ENCODE data around the gene LY6G6C. TPM values are rescaled to one million over a fixed set of nuclear protein-coding genes. Genes with fewer than 3 reads are reported as not detected.

Gene LY6G6C
- total RNA-seq, 2 experiments from 2014 or later, result not detected

GRCh38 chr6:31727717-31728671 is 6.4 kb upstream of the LY6G6C start:
- DNase-seq, result no peak
- peak overlapping the region; percentile 39 for H3K4me3 Mint-ChIP-seq
- peaks cover 27% of the 10 kb centered on the region for H3K36me3 Mint-ChIP-seq
- no peaks in the 10 kb centered on the region for H3K9me3 Mint-ChIP-seq (ENCODE audit: low read depth)
- peak overlapping the region; percentile 58 for H3K27ac Mint-ChIP-seq
- no peak for ATAC-seq
- peaks cover 60% of the 10 kb centered on the region for H3K4me1 Mint-ChIP-seq
- CTCF ChIA-PET, result interaction anchor here (0.6 to 4.9 kb wide), 10 partner anchors 10 to 90 kb away, joined by 3 to 60 read pairs (median 3); partner anchors contain the start of genes CLIC1 and MSH5
- H3K27me3 Mint-ChIP-seq, result no peaks in the 10 kb centered on the region

DNA sequence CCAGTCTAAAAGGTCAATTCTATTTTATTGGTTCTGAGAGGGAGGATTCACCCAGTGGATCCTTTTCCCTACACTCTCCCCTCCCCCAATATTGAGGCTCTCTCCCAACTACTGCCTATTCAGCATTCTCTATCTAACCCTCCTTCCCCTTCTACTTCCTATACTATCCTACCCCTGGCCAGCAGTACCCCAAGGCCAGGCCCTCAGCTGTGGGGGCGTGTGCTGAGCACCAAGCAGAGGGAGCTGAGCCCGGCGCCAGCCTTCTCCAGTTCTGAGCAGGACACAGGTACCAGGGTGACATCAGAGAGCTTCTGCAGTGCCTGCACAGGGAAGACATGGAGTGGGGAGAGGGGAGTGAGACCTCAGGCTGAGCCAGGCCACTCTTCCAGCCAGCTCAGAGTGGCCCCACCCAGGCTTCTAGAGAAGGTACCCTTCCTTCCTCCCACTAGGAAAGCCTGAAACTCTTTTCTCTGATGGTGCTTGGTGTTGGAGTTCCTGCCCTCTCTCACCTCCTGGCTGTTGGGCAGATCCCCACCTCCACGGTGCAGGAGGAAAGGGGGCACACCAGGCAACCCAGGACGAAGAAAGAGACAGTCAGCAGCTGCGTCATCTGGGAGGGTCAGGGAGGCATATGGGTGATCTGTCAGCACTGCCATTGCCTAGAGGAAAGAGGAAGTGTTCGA is 5.6 kb upstream of the LY6G6C start:
- CTCF ChIA-PET, result interaction anchor here (0.7 to 4.9 kb wide), 6 partner anchors 9 to 86 kb away, joined by 3 to 60 read pairs (median 3); partner anchors contain the start of genes CLIC1 and MSH5
- Mint-ChIP-seq H3K27ac (peak overlapping the region; percentile 58), H3K9me3 (ENCODE audit: low read depth) (no peaks in the 10 kb centered on the region), H3K4me3 (no peak overlapping the region), H3K27me3 (no peaks in the 10 kb centered on the region), H3K36me3 (peaks cover 22% of the 10 kb centered on the region), H3K4me1 (peaks cover 60% of the 10 kb centered on the region)
- DNase-seq (no peak), ATAC-seq (no peak)

GRCh38 chr6:31725502-31726350 is 4.2 kb upstream of the LY6G6C start:
- Mint-ChIP-seq H3K4me1 (peaks cover 51% of the 10 kb centered on the region), H3K27ac (peak overlapping the region; percentile 1), H3K27me3 (no peaks in the 10 kb centered on the region), H3K4me3 (no peak overlapping the region), H3K9me3 (ENCODE audit: low read depth) (no peaks in the 10 kb centered on the region), H3K36me3 (peaks cover 13% of the 10 kb centered on the region)
- CTCF ChIA-PET, result interaction anchor here (0.6 to 4.9 kb wide), 4 partner anchors 12 to 44 kb away, joined by 3 to 60 read pairs (median 4); partner anchors contain the start of genes CLIC1 and MSH5
- DNase-seq (no peak), ATAC-seq (no peak)

GRCh38 chr6:31723980-31724691 is 2.6 kb upstream of the LY6G6C start:
- peaks cover 40% of the 10 kb centered on the region for H3K4me1 Mint-ChIP-seq
- no peak for DNase-seq
- H3K27me3 Mint-ChIP-seq, result peaks cover 3% of the 10 kb centered on the region
- peaks cover 7% of the 10 kb centered on the region for H3K36me3 Mint-ChIP-seq
- no peak overlapping the region for H3K27ac Mint-ChIP-seq
- H3K4me3 Mint-ChIP-seq, result no peak overlapping the region
- H3K9me3 Mint-ChIP-seq (ENCODE audit: low read depth), result no peaks in the 10 kb centered on the region
- no peak for ATAC-seq
- CTCF ChIA-PET, result interaction anchor here (0.5 to 2.3 kb wide), 10 partner anchors 9 to 75 kb away, joined by 3 to 7 read pairs (median 4); partner anchors contain the start of gene LY6G6D

DNA sequence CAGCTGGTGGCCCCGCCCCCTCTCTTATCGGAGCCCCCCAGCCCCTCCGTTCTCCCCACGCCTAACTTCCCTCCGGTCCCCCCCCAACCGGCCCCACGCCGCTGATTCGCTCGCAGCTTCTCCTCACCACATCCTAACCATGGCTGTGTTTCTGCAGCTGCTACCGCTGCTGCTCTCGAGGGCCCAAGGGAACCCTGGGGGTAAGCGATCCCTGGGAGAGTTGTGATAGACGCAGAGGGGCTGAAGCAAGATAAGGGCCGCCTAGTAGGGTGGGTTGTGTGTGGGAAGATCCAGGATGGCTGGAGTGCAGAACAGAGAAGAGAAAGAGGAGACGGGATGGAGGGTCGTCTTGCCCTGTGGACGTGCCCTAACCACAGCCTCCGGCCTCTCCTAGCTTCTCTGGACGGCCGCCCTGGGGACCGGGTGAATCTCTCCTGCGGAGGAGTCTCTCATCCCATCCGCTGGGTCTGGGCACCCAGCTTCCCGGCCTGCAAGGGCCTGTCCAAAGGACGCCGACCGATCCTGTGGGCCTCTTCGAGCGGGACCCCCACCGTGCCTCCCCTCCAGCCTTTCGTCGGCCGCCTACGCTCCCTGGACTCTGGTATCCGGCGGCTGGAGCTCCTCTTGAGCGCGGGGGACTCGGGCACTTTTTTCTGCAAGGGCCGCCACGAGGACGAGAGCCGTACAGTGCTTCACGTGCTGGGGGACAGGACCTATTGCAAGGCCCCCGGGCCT is 1.9 kb upstream of the LY6G6C start, which contains the start of gene MPIG6B:
TSS of gene MPIG6B (plus strand) at position 129 of the 735 bp plus-strand sequence. CDS start at position 140, 11 bp downstream.
- CTCF ChIA-PET, result interaction anchor here (0.5 to 2.3 kb wide), 10 partner anchors 9 to 107 kb away, joined by 3 to 8 read pairs (median 4); partner anchors contain the start of gene LY6G6D
- no peak within 1 kb of the TSS for H3K4me3 Mint-ChIP-seq
- ATAC-seq, result peak; percentile 28

DNA sequence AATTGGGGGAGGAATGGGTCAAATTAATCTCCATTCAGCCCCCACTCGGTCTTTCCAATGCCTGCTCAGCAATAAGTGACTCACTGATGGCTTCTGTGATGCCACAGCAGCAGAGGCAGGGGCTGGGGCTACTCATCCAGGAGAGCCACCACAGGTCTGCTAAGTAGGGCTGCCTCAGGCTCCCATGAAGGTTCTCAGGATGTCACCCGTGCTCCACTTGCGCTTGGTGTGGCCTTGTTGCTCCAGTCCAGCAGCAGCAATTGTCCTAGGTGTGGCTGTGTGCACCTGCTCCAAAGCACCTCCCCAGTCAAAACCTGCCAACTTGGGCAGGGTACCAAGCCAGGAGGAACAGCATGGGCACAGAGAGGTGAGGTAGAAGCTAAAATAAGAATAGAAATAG is 627 bp upstream of the LY6G6C start:
- DNase-seq, result no peak
- no peaks in the 10 kb centered on the region for H3K9me3 Mint-ChIP-seq (ENCODE audit: low read depth)
- ATAC-seq, result no peak
- no peak overlapping the region for H3K27ac Mint-ChIP-seq
- peaks cover 29% of the 10 kb centered on the region for H3K4me1 Mint-ChIP-seq
- CTCF ChIA-PET, result interaction anchor here (2.2 to 2.3 kb wide), 3 partner anchors 16 to 69 kb away, joined by 6 to 8 read pairs (median 7); no protein-coding TSS in a partner anchor
- H3K27me3 Mint-ChIP-seq, result peaks cover 3% of the 10 kb centered on the region
- no peak overlapping the region for H3K4me3 Mint-ChIP-seq
- peaks cover 5% of the 10 kb centered on the region for H3K36me3 Mint-ChIP-seq

More for the DNA sequence above, 1.9 kb upstream of the LY6G6C start, which contains the start of gene MPIG6B:
- Mint-ChIP-seq H3K27me3 (peaks cover 3% of the 10 kb centered on the region), H3K9me3 (ENCODE audit: low read depth) (no peaks in the 10 kb centered on the region), H3K27ac (peak within 1 kb of the TSS; percentile 39), H3K36me3 (peaks cover 7% of the 10 kb centered on the region), H3K4me1 (peaks cover 37% of the 10 kb centered on the region)
- peak; percentile 44 for DNase-seq

- Mint-ChIP-seq H3K9me3 (ENCODE audit: low read depth) (no peaks in the 10 kb centered on the region), H3K4me3 (no peak overlapping the region), H3K27me3 (peaks cover 3% of the 10 kb centered on the region), H3K4me1 (peaks cover 13% of the 10 kb centered on the region), H3K27ac (no peak overlapping the region), H3K36me3 (no peaks in the 10 kb centered on the region)
- DNase-seq, result no peak
- CTCF ChIA-PET, result interaction anchor here (0.9 kb wide), 1 partner anchor 71 kb away, joined by 3 read pairs; no protein-coding TSS in a partner anchor
- ATAC-seq, result no peak
Observed at GRCh38 chr6:31720196-31720770, 1.3 kb downstream of the LY6G6C start.

DNA sequence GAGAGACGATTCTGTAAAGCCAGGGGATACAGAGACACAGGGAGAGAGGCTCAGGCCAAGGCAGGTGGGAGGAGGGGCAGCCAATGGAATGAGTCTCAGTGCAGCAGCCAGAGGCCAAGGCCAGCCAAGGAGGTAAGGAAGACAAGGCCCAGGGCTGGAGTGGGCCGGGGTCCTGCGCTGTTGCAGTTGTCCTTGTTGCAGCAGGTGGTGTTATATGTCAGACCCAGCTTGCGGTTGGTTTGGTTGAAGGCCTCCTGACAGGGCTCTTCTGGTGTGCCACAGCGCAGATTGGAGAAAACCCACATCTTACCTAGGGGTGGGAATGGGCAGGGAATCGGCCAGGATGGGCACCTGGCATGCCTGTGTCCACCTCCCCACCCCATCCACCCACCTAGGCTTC is 2.5 kb downstream of the LY6G6C start:
- no peak for ATAC-seq
- Mint-ChIP-seq H3K9me3 (ENCODE audit: low read depth) (no peaks in the 10 kb centered on the region), H3K4me1 (peaks cover 9% of the 10 kb centered on the region), H3K27me3 (peaks cover 7% of the 10 kb centered on the region), H3K4me3 (no peak overlapping the region), H3K27ac (no peak overlapping the region), H3K36me3 (no peaks in the 10 kb centered on the region)
- DNase-seq, result no peak
- CTCF ChIA-PET, result interaction anchor here (1.0 to 1.5 kb wide), 2 partner anchors 8 to 51 kb away, joined by 3 read pairs; no protein-coding TSS in a partner anchor

- no peak overlapping the region for H3K27ac Mint-ChIP-seq
- H3K4me1 Mint-ChIP-seq, result peaks cover 5% of the 10 kb centered on the region
- no peak overlapping the region for H3K4me3 Mint-ChIP-seq
- CTCF ChIA-PET, result interaction anchor here (1.5 kb wide), 1 partner anchor 9 kb away, joined by 3 read pairs; no protein-coding TSS in a partner anchor
- ATAC-seq (no peak), DNase-seq (no peak)
- no peaks in the 10 kb centered on the region for H3K9me3 Mint-ChIP-seq (ENCODE audit: low read depth)
- H3K36me3 Mint-ChIP-seq, result no peaks in the 10 kb centered on the region
- H3K27me3 Mint-ChIP-seq, result peaks cover 8% of the 10 kb centered on the region
Observed at GRCh38 chr6:31718265-31718664, 3.3 kb downstream of the LY6G6C start.

DNA sequence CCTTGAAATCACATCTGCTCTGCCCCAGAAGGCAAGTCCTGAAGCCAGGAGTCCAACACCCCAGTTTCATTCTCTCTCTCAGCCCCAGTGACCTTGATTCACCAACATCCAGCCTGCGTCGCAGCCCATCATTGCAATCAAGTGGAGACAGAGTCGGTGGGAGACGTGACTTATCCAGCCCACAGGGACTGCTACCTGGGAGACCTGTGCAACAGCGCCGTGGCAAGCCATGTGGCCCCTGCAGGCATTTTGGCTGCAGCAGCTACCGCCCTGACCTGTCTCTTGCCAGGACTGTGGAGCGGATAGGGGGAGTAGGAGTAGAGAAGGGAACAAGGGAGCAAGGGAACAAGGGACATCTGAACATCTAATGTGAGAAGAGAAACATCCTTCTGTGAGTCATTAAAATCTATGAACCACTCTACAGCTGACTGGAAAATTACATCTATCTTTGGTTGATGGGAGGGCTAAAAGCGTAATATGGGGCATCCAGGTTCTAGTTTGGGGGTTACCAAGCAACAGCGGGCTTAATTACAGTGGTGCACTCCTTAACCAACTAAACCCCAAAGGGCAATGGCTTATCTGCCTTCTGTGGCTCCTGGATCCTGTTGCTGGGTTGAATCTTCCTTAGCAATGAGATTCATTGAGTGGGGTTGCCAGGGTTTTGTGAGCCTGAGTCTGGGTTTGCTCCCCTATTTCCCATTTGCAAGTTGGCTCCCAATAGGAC is 3.9 kb downstream of the LY6G6C start:
- DNase-seq (no peak), ATAC-seq (no peak)
- no peaks in the 10 kb centered on the region for H3K36me3 Mint-ChIP-seq
- CTCF ChIA-PET, result interaction anchor here (1.5 kb wide), 2 partner anchors 10 to 113 kb away, joined by 3 read pairs; no protein-coding TSS in a partner anchor
- H3K27me3 Mint-ChIP-seq, result peaks cover 10% of the 10 kb centered on the region
- no peak overlapping the region for H3K4me3 Mint-ChIP-seq
- H3K27ac Mint-ChIP-seq, result no peak overlapping the region
- peaks cover 3% of the 10 kb centered on the region for H3K4me1 Mint-ChIP-seq
- H3K9me3 Mint-ChIP-seq (ENCODE audit: low read depth), result no peaks in the 10 kb centered on the region

All from activated CD8-positive, alpha-beta memory T cell treated with anti-CD3 and anti-CD28 coated beads, Interleukin-2, amount 10 ng/mL, durations not matched to agents 7 days and 5 days (primary cell).